GM21381 (cell line): ENCODE measurements around the gene RASA3.
"Not testable (repeated sequence)": the region's sequence is repeated elsewhere in the genome, so short reads cannot be mapped to it uniquely, and the experiment has no call there.

Experiments used
- ATAC-seq: cut with Tn5 transposase; IDR thresholded peaks from one replicate; pipeline ENCODE4 v1.9.1; 2021; ENCODE audit warnings: mild to moderate bottlenecking, moderate library complexity; ENCODE audit not compliant: unreplicated experiment

Gene RASA3

GRCh38 chr13:114103801-114104654 is 28.4 kb downstream of the RASA3 start:
- ATAC-seq: no peak

GRCh38 chr13:114103289-114103621 is 29.2 kb downstream of the RASA3 start:
- not testable (repeated sequence) for ATAC-seq

- ATAC-seq: no peak
Observed at GRCh38 chr13:114102521-114103288, 29.7 kb downstream of the RASA3 start.

GRCh38 chr13:114102131-114102520 is 30.3 kb downstream of the RASA3 start:
- ATAC-seq: no peak

- ATAC-seq: no peak
Observed at GRCh38 chr13:114101358-114102130, 30.9 kb downstream of the RASA3 start.

- ATAC-seq: no peak
Observed at GRCh38 chr13:114100446-114101357, 31.7 kb downstream of the RASA3 start.

GRCh38 chr13:114099918-114100445 is 32.4 kb downstream of the RASA3 start:
- ATAC-seq: no peak

- ATAC-seq: no peak
Observed at GRCh38 chr13:114099191-114099590, 33.2 kb downstream of the RASA3 start.

GRCh38 chr13:114098689-114099056 is 33.8 kb downstream of the RASA3 start:
- ATAC-seq: not testable (repeated sequence)

GRCh38 chr13:114097893-114098688 is 34.3 kb downstream of the RASA3 start:
- ATAC-seq: no peak

GRCh38 chr13:114097212-114097892 is 35.1 kb downstream of the RASA3 start:
- ATAC-seq: no peak

GRCh38 chr13:114096811-114097211 is 35.6 kb downstream of the RASA3 start:
- no peak for ATAC-seq

GRCh38 chr13:114096031-114096485 is 36.4 kb downstream of the RASA3 start:
- ATAC-seq: no peak

GRCh38 chr13:114095486-114095885 is 36.9 kb downstream of the RASA3 start:
- no peak for ATAC-seq

- no peak for ATAC-seq
Observed at GRCh38 chr13:114093118-114093517, 39.3 kb downstream of the RASA3 start.

- ATAC-seq: no peak
Observed at GRCh38 chr13:114092468-114092867, 40.0 kb downstream of the RASA3 start.

- ATAC-seq: no peak
Observed at GRCh38 chr13:114090476-114090875, 41.9 kb downstream of the RASA3 start.

- ATAC-seq: no peak
Observed at GRCh38 chr13:114089751-114090400, 42.5 kb downstream of the RASA3 start.
